GM12872 (cell line): ENCODE results near the gene PIP5KL1.

ENCODE experiments used
- TF ChIP-seq, protein P1 (sequence below): IDR thresholded peaks from 3 replicates; pipeline ENCODE4 v1.5.1; 2011; ENCODE audit warnings: low read depth, mild to moderate bottlenecking, low read length, moderate library complexity; ENCODE audit not compliant: insufficient read depth

The PIP5KL1 gene

DNA sequence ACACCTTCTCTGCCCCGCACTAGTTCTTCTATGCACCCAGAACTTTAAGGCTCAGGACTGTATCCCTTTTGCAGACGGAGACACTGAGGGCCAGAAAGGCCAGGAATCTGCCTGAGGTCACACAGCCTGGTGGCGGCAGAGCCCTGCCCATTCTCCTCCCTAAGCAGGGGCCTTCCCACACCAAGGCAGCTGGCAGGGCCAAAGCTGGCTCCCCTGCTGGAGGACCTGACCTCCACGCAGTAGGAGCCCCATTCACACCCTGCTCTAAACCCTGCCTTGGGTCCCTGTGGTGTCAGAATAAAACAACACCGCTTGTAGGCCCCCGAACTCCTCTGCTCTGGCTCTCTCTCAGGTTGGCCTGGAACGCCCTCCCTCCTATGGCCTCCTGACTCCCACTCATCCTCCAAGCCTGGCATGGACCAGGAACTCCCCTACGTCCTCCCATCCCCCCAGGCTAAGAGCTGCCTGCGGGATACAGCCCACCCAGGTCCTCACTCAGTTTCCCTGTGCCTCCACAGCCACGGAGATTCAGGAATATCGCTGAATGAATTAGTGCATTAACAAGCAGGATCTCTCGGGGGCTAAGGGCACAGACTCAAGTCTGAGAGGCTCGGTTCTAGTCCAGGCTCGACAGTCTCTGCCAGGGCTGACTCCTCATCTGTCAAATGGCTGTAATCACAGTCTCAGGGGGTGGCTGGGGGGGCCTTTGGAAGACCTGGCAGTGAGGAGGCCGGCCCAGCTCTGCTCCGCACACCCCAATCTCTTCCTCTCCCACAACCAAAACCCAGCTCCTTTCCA lies 34.0 kb downstream of the PIP5KL1 start:
- TF ChIP-seq, protein P1, sequence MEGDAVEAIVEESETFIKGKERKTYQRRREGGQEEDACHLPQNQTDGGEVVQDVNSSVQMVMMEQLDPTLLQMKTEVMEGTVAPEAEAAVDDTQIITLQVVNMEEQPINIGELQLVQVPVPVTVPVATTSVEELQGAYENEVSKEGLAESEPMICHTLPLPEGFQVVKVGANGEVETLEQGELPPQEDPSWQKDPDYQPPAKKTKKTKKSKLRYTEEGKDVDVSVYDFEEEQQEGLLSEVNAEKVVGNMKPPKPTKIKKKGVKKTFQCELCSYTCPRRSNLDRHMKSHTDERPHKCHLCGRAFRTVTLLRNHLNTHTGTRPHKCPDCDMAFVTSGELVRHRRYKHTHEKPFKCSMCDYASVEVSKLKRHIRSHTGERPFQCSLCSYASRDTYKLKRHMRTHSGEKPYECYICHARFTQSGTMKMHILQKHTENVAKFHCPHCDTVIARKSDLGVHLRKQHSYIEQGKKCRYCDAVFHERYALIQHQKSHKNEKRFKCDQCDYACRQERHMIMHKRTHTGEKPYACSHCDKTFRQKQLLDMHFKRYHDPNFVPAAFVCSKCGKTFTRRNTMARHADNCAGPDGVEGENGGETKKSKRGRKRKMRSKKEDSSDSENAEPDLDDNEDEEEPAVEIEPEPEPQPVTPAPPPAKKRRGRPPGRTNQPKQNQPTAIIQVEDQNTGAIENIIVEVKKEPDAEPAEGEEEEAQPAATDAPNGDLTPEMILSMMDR = no peak

DNA sequence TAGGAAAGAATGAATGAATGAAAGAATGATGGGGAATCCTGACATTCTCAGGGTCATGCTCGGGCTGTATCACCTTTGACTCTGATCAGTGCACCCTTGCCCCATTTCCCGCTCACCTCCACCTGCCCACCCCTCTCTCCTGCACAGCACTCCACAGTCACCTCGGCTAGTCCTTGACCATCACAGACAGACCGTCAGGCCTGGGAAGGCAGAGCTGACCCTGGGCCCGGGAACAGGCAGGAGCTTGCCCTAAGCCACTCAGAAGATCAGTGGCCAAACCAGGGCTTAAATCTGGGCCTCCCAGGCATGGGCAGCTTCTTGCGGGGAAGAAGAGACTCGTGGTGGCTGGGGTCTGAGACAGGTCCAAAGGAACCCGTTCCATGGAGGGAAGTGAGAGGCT lies 34.8 kb downstream of the PIP5KL1 start:
- TF ChIP-seq, protein P1 = no peak

DNA sequence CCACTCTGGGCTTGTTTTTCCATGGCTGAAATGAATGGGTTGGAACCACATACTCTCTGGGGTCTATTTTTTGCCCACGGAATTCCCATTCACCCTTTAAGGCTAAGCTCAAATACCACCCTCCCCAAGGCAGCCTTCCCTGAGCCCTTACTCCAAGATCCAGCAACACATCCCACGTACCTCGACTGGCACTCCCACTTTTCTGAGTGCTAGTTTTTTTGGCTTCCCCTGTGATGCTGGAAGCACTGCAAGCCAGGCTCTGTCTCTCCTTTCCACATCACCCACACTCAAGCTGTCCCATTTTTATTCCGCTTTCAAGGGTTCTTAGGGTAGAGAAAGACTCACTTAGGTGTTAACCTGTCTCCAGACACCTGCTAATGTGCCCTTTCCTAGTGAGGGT lies 37.2 kb downstream of the PIP5KL1 start:
- TF ChIP-seq, protein P1 = no peak

DNA sequence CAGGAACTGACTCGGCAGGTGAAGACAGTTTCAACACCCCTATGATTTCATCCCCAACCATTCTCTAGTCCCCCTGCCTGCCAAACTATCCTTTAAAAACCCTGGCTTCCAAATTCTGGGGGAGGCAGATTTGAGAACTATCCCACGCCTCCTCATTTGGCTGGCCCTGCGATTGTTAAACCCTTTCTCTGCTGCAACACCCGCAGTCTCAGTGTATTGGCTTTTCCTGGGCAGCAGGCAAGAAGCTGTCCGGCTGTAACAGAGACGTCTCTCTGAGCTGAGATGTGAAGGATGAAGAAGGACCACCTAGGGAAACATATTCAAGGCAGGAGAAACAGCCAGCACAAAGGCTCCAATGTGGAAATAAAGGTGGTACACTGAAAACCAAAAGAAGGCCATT lies 37.7 kb downstream of the PIP5KL1 start:
- TF ChIP-seq, protein P1 = no peak

DNA sequence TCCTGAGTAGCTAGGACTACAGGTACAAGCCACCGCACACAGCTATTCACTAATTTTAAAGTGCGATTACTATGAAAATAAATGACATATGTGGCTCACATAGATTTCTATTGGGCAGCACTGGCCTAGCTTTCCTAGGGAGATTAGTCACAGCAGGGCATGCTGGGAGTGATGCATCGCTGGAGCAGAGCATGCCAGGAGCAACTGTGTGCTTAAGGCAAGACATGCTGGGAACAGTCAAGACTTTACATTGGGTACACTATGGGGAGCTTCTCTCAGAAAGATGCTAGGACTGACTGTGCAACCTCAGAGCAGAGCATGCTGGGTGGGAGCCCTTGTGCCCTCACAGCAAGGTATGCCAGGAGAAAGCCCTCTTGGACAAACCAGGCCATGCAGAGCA lies 40.5 kb downstream of the PIP5KL1 start:
- TF ChIP-seq, protein P1 = no peak

GRCh38 chr9:127887792-127888191 lies 42.8 kb downstream of the PIP5KL1 start:
- TF ChIP-seq, protein P1 = peak; percentile 45; the same call in 2 of the 3 replicates

DNA sequence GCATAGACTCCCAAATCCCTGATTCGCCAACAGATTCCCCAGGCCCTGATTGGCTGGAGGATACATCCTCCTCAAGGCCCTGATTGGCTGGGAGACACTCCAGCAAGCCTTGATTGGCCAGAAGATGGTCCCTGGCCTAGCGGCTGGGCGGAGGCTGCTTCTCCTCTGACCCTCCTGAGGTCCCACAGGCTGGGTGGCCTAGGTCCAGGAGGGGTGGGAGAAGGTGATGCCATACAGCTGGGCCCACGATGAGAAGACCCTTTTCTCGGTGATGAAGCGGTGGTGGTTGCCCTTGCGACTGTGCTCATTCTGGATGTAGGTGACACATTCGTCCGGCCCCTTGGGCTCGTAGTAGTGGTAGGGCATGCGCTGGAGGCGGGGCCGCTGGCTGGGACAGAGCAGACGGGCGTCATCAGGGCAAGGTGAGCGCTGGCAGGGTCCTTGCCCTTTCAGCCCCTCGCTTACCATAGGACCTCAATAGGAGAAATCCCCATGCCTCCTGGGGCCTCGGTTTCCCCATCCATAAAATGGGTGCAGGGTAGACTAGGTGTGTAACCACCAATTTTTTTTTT lies 44.1 kb downstream of the PIP5KL1 start:
- TF ChIP-seq, protein P1 = no peak
